HG03045 (cell line): ENCODE results near the gene HAUS3.

Experiments used
- ATAC-seq: cut with Tn5 transposase; IDR thresholded peaks from one replicate; pipeline ENCODE4 v1.9.1; 2021; ENCODE audit warnings: mild to moderate bottlenecking, moderate library complexity; ENCODE audit not compliant: unreplicated experiment

The HAUS3 gene

DNA sequence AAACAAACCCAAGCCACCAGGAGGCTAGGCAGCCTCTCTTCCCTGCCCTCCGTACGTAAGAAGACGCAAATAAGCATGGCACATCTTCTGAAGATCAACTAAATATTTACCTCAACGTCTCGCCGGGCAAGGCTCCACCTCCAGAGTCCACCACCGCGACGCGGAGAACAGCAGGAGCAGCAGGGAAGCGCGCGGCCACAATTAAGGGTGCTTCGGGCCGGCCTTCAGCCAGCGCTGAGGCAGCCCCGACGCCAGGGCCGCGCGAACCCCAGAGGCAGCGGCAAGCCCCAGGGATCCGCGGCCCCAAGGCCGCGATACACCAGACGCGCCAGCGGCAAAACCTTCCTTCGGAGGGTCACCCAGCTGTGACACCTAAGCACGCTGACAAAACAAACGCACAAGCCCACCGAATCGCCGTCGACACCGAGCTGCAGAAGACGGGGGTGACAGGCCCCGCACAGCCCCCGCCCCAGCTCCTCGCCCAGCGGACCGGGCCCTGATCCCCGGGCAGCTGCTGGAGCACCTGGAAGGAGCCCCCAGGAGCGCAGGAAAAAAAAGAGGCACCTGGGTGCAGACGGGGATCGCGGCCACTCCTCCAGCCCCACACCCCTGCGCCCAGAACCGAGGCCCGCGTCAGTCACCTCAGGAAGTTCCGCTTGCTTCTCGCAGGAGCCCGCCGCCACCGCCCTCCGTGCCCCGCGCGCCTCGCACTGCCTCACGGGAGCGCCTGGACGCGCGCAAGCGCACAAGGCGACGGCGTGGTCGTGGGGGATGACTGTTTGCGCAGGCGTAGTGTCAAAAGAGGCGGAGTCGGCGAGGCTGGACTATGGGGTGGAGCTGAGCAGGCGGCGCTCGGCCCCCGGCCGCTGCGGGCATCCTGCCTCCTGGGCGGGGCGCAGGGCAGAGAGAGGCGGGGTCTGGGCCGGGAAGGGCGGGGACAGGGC lies at the start of gene HAUS3, which contains the start of gene POLN:
Gene HAUS3 (minus strand): TSS at position 712 of the 944 bp plus-strand sequence. CDS start 1,175 bp downstream, outside the sequence.
Gene POLN (minus strand): TSS at position 712 of the 944 bp plus-strand sequence. CDS start 12,890 bp downstream, outside the sequence.
- peak; percentile 87 for ATAC-seq

DNA sequence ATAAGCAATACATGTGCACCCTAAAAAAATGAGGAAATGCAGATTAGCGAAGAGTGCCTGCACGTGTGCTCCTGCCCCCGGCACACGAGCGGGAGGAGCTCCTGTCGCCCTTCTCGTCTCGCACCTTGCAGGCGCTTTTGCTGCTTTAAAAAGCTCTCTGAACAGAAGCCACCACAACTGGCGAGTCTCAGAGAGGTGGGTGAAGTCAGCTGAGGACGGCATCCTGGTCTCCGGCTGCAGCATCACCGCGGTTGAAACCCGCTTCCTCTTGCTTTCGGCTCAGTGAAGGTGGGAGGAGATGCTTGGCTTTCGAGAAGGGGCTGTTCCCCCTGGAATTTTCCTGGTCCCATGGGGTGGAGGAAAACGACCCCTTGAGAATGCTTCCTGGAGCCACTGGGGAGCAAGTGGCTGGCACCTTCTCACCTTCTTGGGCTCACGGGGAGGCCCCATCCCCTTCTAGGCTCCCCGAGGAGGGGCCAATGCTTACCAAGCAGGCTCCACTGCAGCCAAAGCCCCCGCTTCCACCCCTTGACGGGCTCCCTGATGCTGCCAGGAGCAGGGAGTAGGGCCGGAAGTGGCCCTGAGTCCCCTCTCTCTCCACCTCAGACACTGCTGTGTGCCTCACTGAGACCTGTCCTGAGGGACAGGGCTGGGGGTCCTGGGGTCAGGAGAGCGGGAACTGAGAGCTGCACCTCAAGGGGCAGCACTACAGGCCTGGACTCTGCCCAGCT lies 49.2 kb upstream of the HAUS3 start:
- no peak for ATAC-seq

DNA sequence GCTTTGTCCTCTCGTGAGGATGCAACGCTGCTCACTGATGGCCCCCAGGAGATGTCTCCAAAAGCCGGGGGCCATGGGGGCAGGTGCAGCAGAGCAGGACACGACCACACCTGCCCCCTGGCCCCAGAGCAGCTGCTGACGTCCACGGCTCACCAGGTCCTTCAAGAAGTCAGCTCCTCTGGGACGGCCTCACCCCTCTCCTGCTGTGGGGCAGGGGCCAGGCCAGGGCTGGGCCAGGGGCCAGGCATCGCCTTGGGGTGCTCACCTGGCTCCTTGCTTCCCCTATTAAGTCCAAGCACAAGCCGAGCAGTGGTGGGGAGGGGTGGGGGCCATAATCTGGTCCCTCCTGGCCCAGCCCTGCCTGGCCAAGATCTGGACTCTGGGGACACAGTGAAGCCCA lies 48.6 kb upstream of the HAUS3 start:
- ATAC-seq = no peak

GRCh38 chr4:2289955-2290333 lies 48.0 kb upstream of the HAUS3 start:
- ATAC-seq = no peak

- no peak for ATAC-seq
These were observed 47.5 kb upstream of the HAUS3 start for GRCh38 chr4:2289311-2289954.

- ATAC-seq = no peak
These were observed 46.2 kb upstream of the HAUS3 start for GRCh38 chr4:2288051-2288541.

GRCh38 chr4:2287594-2287915 lies 45.6 kb upstream of the HAUS3 start:
- no peak for ATAC-seq

GRCh38 chr4:2286904-2287593 lies 45.1 kb upstream of the HAUS3 start:
- no peak for ATAC-seq

DNA sequence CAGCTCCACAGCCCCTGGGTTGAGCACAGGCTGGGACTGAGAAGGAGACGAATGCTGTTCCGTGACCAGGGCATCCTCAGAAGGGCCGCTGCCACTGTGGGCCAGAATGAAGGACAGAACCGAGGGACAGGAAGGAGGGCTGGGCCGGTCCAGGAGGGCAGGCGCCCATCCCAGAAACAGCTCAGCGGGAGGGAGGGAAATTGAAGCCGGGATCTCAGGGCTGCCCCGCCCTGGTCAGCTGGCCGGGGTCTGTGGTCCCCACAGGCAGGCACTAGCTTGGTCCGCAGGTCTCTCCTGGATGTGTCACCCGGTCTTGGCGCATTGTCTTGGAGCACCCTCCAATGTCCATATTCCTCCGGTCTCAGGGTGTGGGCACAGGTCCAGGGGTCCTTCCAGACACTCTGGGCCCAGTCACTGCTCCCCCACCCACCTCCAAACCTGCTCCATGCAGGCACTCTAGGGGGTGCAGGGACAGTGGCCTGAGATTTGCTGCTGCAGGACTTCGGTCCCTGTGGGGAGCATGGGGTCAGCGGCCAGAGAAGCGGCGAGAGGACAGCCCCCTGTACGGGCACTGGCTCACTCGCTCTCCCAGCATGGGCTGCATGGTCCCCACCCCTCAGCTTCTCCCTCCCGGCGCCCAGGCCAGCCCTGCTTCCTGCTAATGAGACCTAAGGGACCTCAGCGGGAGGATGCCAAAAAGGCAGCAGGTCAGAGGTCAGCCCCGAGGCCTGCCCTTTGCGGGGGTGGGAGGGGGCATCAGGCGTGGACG lies 43.9 kb upstream of the HAUS3 start:
- no peak for ATAC-seq

GRCh38 chr4:2284934-2285612 lies 43.2 kb upstream of the HAUS3 start:
- no peak for ATAC-seq

GRCh38 chr4:2284161-2284933 lies 42.4 kb upstream of the HAUS3 start:
- ATAC-seq = no peak

DNA sequence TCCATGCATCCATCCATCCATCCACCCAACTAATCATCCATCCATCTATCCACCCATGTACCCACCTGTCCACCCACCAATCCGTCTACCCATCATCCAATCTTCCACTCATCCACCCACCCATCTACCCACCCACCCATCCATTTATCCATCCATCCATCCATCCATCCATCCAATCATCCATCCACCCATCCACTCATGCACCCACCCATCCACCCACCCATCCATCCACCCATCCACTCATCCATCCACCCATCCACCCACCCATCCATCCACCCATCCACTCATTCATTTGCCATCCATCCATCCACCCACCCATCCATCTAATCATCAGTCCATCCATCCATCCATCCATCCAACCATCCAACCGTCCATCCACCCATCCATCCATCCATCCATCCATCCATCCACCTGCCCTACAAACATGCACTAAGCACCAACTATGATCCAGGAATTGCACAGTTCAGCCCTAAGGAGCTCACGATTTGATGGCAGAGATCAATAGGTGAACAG lies 41.3 kb upstream of the HAUS3 start:
- no peak for ATAC-seq

DNA sequence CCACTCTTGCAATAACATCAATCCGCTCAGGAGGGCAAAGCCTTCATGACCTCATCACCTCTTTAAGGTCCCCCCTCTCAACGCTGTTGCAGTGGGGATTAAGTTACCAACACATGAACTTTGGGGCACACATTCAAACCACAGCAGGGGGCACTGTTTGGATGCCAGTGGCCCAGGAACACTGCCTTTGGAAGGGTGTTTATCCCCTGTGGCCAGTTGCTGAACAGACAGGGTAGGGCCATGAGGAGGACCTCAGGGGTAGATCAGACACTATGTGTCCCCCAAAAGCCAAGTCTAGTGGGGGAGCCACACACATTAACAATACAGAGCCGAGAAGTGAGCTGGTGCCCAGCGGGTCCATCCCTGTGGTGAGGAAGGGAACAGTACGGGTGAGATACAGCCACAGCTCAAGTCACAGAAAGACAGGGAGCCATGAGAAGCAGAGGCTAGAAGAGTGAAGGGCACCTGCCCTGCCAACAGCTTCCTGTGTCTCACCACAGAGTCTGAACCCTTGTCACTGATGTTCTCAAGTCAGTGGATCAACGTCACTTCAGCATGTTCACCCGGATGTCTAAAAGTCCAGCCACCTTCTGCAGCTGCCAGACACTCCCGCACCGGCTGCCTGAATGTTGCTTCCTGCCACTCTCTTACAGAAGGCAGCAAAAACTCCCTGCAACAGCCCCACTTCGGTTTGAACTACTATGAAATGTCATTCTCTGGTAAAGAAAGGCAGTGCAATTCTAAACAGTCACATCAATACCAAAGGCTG lies 39.8 kb upstream of the HAUS3 start:
- ATAC-seq = no peak

GRCh38 chr4:2280531-2281300 lies 38.8 kb upstream of the HAUS3 start:
- ATAC-seq = no peak

GRCh38 chr4:2277956-2278355 lies 36.0 kb upstream of the HAUS3 start:
- no peak for ATAC-seq

DNA sequence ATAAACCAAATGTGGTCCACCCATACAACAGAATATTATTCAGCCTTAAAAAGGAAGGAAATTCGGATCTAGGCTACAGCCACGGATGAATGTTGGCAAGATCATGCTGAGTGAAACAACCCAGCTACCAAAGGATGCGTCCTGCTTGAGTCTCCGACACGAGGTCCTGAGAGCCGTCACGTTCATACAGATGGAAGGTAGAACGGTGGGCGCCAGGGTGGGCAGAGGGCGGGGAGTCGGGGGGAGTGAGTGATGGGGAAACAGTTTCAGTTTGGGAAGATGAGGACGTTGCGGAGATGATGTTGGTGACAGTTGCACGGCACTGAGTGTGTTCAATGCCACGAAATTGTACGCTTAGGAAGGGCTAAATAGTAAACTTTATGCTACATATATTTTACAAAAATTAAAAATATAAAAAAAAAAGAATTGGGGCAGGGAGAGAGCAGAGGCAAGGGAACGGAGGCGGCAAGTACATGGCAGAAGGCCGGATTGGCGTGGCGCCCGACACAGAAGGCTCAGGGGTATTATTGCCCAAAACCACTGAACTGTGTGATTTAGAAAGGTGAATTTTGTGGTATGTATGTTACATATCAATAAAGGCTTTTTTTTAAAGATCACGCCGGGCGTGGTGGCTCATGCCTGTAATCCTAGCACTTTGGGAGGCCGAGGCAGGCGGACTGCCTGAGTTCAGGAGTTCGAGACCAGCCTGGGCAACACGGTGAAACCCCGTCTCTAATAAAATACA lies 34.8 kb upstream of the HAUS3 start:
- no peak for ATAC-seq
